Fibroblast of pulmonary artery (primary cell): ENCODE results near the gene FAM53A.

Source experiments
- DNase-seq: peaks from one replicate; pipeline ENCODE4 v3.0.0-alpha.2; 2010; ENCODE audit warnings: low read depth
- H3K4me3 ChIP-seq: replicated peaks from 2 replicates; pipeline ENCODE4 v1.5.1; 2011; ENCODE audit warnings: low read depth, mild to moderate bottlenecking, control low read depth, low read length, moderate library complexity
- TF ChIP-seq, protein P1 (sequence below): IDR thresholded peaks from 2 replicates; pipeline ENCODE4 v1.5.1; 2011; ENCODE audit warnings: mild to moderate bottlenecking, control low read depth, low read length, inconsistent platforms; ENCODE audit errors: missing control alignments

Gene FAM53A

DNA sequence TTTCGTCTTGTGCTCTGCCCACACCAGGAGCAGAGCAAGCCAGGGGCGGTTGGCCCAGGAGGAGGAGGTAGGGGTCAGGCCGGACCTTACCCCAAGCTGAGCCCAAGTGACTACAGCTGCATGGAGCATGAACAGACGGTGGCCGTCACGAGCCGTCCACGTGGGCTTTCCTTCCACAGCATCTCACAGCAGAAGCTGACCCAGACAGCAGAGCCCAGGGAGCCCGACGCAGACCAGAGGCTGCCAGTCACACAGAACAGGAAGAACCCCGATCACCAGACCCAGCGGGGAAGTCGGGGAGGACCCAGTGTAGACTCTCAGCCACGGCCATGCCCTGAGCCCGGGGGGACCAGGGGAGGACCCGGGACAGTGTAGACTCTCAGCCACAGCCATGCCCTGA is 58.0 kb downstream of the FAM53A start:
- TF ChIP-seq, protein P1, sequence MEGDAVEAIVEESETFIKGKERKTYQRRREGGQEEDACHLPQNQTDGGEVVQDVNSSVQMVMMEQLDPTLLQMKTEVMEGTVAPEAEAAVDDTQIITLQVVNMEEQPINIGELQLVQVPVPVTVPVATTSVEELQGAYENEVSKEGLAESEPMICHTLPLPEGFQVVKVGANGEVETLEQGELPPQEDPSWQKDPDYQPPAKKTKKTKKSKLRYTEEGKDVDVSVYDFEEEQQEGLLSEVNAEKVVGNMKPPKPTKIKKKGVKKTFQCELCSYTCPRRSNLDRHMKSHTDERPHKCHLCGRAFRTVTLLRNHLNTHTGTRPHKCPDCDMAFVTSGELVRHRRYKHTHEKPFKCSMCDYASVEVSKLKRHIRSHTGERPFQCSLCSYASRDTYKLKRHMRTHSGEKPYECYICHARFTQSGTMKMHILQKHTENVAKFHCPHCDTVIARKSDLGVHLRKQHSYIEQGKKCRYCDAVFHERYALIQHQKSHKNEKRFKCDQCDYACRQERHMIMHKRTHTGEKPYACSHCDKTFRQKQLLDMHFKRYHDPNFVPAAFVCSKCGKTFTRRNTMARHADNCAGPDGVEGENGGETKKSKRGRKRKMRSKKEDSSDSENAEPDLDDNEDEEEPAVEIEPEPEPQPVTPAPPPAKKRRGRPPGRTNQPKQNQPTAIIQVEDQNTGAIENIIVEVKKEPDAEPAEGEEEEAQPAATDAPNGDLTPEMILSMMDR, result no peak
- no peak overlapping the region for H3K4me3 ChIP-seq
- no peak for DNase-seq

DNA sequence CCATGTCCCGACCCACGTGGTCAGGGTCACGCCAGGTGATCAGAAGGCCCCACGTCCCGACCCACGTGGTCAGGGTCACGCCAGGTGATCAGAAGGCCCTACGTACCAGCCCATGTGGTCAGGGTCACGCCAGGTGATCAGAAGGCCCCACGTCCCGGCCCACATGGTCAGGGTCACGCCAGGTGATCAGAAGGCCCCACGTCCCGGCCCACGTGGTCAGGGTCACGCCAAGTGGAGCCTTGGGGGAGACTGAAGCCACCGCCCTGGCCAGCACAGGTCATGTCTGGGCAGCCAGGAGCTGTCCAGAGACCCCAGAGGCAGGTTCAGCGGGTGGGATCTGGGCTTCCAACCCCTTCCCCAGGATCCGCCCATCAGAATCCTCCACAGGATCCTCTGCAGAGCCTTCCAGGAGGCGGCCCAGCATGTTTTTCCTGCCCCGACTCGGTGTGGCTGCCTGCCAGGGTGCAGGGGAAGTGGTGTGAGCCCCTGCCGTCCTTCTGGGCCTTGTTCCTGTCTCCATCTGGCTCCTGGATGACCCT is 58.4 kb downstream of the FAM53A start:
- DNase-seq, result no peak
- TF ChIP-seq, protein P1, result no peak
- H3K4me3 ChIP-seq, result no peak overlapping the region

DNA sequence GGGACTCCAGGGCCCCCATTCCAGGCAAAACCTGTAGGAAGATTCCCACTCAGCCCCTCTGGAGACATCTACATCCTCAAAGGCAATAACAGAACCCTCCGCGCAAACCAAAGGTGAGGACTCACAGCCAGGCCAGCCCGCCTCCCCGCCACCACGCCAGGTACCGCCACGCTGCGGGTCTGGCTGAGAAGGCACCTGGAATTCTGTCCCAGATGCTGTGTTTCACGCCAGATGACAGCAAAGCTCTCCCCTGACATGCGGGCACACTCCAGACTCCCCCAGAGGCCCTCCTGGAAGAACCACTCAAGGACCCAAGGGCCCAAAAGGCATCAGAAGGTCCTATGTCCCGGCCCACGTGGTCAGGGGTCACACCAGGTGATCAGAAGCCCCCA is 59.6 kb downstream of the FAM53A start:
- DNase-seq, result no peak
- H3K4me3 ChIP-seq, result no peak overlapping the region
- TF ChIP-seq, protein P1, result no peak

DNA sequence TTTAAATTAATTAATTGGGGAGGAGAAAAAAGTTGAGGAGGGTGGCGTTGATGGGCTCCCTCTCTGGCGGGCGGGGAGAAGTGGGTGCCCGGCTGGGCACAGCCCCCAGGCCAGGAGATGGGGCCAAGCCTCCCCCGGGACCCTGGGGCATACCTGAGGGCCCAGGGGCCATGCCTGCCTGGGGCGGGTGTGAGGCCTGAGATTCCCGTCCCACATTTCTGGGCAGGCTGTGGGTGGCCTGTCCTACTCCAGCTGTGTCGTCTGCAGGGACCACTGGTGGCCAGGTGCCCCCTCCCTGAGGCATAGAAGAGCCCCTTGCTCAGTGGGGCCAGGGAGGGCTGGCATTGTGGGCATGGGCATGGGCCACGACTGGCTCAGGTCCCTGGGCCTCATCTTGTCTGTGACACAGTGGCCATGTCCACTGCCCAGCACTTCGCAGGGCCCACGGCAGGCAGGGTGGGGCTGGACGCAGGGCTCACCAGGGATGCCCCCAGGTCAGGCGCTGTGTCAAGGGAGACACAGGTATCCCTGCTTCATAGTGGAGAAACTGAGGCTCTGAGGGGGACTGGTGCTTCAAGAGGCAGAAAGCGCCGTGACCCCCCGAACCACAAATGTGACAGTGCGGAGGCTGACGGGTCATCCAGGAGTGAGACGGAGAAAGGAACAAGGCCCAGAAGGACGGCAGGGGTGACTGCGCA is 60.1 kb downstream of the FAM53A start:
- TF ChIP-seq, protein P1, result no peak
- H3K4me3 ChIP-seq, result no peak overlapping the region
- DNase-seq, result no peak

DNA sequence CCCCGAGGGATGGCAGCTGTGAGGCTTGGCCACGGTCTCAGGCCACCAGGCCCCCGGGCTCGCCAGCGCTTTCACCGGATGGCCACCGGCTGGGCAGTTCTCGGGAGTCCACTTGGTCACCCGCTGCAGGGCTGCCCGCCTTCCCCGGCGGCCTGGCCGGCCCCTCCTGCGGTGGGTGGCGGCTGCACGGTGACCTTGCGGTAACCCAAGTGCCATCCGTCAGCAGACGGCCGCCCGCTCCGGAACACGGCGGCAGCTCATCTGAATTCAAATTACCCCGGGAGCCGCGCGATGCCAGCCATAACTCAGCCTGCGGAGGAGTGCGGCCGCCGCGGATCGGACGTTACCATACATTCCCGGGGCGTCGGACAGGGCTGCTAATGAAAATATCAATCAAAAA is 60.7 kb downstream of the FAM53A start:
- H3K4me3 ChIP-seq, result no peak overlapping the region
- no peak for DNase-seq
- TF ChIP-seq, protein P1, result no peak

DNA sequence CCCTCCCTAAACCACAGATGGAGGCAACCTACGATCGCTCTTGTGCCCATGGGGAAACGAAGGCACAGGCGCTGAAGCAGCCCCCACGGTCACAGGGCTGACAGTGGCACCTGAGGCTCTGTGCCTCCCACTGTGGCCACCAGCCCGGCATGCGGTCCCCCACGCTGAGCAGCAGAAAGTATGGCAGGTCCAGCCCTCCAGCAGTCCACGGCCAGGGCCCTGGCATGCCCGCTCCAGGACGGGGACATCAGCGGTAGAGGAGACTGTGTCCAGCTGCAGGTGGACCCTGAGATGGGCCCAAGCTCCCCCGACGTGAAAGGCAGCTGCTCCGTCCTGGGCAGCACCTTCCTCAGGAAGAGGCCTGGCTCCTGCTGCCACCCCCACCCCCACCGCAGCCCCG is 61.2 kb downstream of the FAM53A start:
- no peak overlapping the region for H3K4me3 ChIP-seq
- no peak for DNase-seq
- TF ChIP-seq, protein P1, result no peak

DNA sequence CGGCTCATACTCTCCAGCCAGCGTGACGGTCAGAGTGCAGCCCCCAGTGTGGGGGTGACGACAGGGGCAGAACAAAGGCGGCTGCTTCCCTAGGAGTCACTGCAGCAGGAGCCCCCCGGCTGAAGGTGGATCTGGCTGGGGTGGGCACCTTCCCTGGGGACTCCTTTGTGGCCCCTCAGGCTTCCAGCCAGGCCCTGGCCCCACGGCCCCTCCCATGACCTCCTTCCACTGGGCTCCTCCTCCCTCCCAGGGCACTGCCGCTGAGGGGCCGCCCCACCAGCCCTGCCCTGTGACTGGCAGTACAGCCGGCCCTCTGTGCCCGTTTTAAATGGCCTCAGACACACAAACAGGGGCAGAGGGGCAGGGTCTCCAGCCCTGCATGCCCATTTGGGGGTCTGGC is 61.9 kb downstream of the FAM53A start:
- no peak overlapping the region for H3K4me3 ChIP-seq

More for the DNA sequence above, 61.9 kb downstream of the FAM53A start:
- TF ChIP-seq, protein P1, result no peak
- DNase-seq, result no peak
